Vagina (tissue), 2 donors: ENCODE measurements around the gene DACT2.

Experiments used
- POLR2AphosphoS5 ChIP-seq, 2 donors: sonication (generic); formaldehyde crosslinking; IDR thresholded peaks; one replicate each; pipeline ENCODE4 v1.9.0; 2017; ENCODE audit warnings: antibody characterized with exemption in 2 of 2, mild to moderate bottlenecking in 2 of 2, low read depth in 1 of 2; ENCODE audit not compliant: insufficient read depth in 1 of 2
- TF ChIP-seq, protein P1 (sequence below), 3 experiments: fragments of 450-650 bp in 2 of 3; fragments of 200-600 bp in 1 of 3; sonication (generic) in 1 of 3; IDR thresholded peaks; one replicate each; pipeline ENCODE4 v1.5.1; 2017 to 2019; ENCODE audit warnings: antibody characterized with exemption in 3 of 3, mild to moderate bottlenecking in 2 of 3, moderate library complexity in 2 of 3

DNA sequence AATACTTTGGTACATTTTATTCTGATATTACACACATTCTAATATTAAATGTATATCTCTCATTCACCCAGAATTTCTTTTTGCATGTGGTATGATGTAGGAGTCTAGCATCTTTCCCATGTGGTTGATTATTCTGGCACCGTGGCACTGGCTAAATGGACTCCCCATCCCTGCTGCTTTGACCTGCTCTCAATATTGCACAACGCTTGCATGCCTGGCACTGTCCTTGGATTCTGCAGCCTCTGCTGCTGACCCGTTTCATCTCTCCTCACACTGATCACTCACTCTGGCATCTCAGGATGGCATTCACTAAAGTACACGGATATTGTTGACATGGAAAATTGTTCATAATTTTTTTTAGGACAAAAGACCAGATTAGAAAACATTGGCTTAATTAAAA lies 11.5 kb upstream of the DACT2 start:
- TF ChIP-seq, protein P1, sequence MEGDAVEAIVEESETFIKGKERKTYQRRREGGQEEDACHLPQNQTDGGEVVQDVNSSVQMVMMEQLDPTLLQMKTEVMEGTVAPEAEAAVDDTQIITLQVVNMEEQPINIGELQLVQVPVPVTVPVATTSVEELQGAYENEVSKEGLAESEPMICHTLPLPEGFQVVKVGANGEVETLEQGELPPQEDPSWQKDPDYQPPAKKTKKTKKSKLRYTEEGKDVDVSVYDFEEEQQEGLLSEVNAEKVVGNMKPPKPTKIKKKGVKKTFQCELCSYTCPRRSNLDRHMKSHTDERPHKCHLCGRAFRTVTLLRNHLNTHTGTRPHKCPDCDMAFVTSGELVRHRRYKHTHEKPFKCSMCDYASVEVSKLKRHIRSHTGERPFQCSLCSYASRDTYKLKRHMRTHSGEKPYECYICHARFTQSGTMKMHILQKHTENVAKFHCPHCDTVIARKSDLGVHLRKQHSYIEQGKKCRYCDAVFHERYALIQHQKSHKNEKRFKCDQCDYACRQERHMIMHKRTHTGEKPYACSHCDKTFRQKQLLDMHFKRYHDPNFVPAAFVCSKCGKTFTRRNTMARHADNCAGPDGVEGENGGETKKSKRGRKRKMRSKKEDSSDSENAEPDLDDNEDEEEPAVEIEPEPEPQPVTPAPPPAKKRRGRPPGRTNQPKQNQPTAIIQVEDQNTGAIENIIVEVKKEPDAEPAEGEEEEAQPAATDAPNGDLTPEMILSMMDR (IDR thresholded peaks at IDR 0.05), result no peak
- no peak for TF ChIP-seq POLR2AphosphoS5 (IDR thresholded peaks at IDR 0.05; ENCODE audit: insufficient read depth in 1 of 2, low read depth in 1 of 2)
